ENCODE data around the gene OR4D5.

OR4D5 gene

DNA sequence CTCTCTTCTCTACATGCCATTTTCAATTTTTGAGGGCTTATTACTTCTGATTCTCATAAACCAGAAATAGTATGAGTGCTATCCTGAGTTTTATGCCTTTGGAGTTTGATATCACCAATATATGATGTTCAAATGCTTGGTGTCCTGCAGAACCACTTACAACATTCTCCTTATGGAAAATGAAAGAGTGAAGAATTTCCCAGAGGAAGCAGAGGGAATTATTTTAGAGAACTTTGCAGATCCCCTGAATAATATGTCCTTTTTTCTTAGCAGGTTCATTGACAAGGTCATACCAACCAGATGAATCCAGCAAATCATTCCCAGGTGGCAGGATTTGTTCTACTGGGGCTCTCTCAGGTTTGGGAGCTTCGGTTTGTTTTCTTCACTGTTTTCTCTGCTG lies at the start of gene OR4D5:
Gene OR4D5, plus strand, starts transcription at position 301 of the 400 bp plus-strand sequence. Its CDS starts 0 bp downstream, at position 301.
- H3K27ac ChIP-seq (ENCODE audit: low read length): no peak within 1 kb of the TSS
- H3K27me3 ChIP-seq (ENCODE audit: control insufficient read depth, insufficient read depth, low read length): no peaks in the 10 kb centered on the region
- no peak for DNase-seq (ENCODE audit: low read depth, low spot score)
- no peak within 1 kb of the TSS for H3K4me3 ChIP-seq (ENCODE audit: low read length)
- H3K9me3 ChIP-seq (ENCODE audit: control insufficient read depth, insufficient read depth, low read length): no peaks in the 10 kb centered on the region
- WGBS (ENCODE audit: insufficient coverage, insufficient read length): no CpG with 5 or more reads among the region's 1 CpG
- no peaks in the 10 kb centered on the region for H3K36me3 ChIP-seq (ENCODE audit: control insufficient read depth, insufficient read depth, low read length)
- H3K4me1 ChIP-seq (ENCODE audit: control insufficient read depth, insufficient read depth, low read length): no peaks in the 10 kb centered on the region

DNA sequence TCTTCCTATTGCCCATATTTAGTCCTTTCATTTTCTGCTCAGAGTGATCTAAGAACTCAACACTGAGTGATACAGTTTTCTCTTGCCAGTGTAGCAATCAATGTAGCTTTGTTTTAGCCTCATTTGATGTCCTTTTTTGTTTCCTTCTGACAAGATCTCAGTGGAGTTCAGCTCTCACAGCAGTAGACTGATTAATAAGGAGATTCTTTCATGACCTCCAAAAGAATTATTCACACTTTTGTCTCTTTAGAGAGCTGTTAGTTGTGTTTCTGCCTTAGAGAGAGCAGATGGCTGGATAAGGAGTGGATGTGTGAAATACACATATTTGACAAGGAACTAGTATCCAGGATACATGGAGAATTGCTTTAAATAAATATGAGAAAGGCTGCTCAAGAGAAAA lies 47.4 kb upstream of the OR4D5 start:
- Histone ChIP-seq H3K4me3 (ENCODE audit: low read length) (no peak overlapping the region), H3K27me3 (ENCODE audit: control insufficient read depth, insufficient read depth, low read length) (no peaks in the 10 kb centered on the region), H3K27ac (ENCODE audit: low read length) (no peak overlapping the region), H3K36me3 (ENCODE audit: control insufficient read depth, insufficient read depth, low read length) (no peaks in the 10 kb centered on the region), H3K9me3 (ENCODE audit: control insufficient read depth, insufficient read depth, low read length) (no peaks in the 10 kb centered on the region; the same call in 1 of the 2 replicates), H3K4me1 (ENCODE audit: control insufficient read depth, insufficient read depth, low read length) (no peaks in the 10 kb centered on the region)
- DNase-seq (ENCODE audit: low read depth, low spot score): no peak

DNA sequence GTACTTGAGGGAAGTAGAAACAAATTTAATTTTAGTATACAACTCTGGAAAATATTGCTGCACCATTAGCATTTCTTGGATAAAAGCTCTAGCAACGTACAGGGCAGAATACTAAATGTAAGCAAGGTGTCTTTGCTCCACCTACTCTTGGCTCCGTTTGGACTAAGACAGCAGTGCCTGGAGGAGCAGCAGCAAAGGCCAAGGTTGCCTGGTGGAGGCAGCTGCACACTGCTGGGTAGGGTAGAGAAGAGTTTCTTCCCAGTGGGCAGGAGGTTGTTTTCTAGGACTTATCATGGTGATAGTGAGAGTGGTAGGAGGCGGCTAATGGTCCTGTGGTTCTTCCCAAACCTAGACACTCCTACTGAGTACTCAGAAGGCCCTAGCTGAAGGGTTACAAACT lies 39.6 kb upstream of the OR4D5 start:
- WGBS (ENCODE audit: insufficient coverage, insufficient read length): no CpG with 5 or more reads among the region's 3 CpGs
- Histone ChIP-seq H3K4me3 (ENCODE audit: low read length) (no peak overlapping the region), H3K27ac (ENCODE audit: low read length) (no peak overlapping the region), H3K4me1 (ENCODE audit: control insufficient read depth, insufficient read depth, low read length) (no peaks in the 10 kb centered on the region), H3K36me3 (ENCODE audit: control insufficient read depth, insufficient read depth, low read length) (no peaks in the 10 kb centered on the region), H3K9me3 (ENCODE audit: control insufficient read depth, insufficient read depth, low read length) (no peaks in the 10 kb centered on the region), H3K27me3 (ENCODE audit: control insufficient read depth, insufficient read depth, low read length) (no peaks in the 10 kb centered on the region)
- DNase-seq (ENCODE audit: low read depth, low spot score): no peak

DNA sequence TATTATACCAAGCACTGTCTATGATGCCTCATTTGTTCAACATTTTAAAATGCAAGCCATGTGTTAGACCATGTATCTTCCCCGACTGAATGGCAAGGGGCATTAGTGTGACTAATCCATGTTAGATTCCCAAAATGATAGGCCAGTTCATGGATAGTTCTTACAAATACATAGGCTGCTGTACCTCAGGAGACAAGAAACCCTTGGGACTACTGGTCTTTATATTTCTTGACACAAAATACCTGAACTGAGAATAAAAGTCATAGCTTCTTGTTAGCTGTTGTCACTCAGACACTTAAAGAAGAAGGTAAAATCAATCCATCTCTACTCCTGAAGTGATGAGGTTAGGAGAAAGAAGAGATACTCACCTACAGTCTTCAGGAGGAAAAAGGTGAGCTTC lies 37.5 kb upstream of the OR4D5 start, which contains the start of gene OR8D4:
Gene OR8D4, plus strand, starts transcription at position 301 of the 400 bp plus-strand sequence. CDS start 4,265 bp downstream, outside the sequence.
- no peak for DNase-seq (ENCODE audit: low read depth, low spot score)
- Histone ChIP-seq H3K27ac (ENCODE audit: low read length) (no peak within 1 kb of the TSS), H3K36me3 (ENCODE audit: control insufficient read depth, insufficient read depth, low read length) (no peaks in the 10 kb centered on the region), H3K4me1 (ENCODE audit: control insufficient read depth, insufficient read depth, low read length) (no peaks in the 10 kb centered on the region), H3K27me3 (ENCODE audit: control insufficient read depth, insufficient read depth, low read length) (no peaks in the 10 kb centered on the region), H3K4me3 (ENCODE audit: low read length) (no peak within 1 kb of the TSS), H3K9me3 (ENCODE audit: control insufficient read depth, insufficient read depth, low read length) (no peaks in the 10 kb centered on the region)
- no CpG with 5 or more reads among the region's 1 CpG for WGBS (ENCODE audit: insufficient coverage, insufficient read length)

DNA sequence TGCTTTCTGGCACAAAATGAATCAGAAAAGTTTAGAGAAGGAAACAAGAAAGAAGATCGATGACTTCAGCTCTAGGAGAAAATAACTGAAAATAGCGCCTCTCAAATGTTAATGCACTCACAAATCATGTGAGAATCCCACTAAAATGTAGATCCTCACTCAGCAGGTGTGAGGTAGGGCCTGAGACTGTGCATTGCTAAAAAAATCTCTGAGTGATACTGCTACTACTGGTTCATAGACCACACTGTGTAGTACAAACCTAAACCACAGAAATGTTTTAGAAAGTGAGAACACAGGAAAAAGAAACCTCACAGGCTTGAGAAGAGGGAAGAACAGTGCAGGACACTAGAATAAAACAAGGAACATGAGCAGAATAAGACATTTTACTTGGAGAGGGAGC lies 35.5 kb upstream of the OR4D5 start:
- no CpG with 5 or more reads among the region's 2 CpGs for WGBS (ENCODE audit: insufficient coverage, insufficient read length)

DNA sequence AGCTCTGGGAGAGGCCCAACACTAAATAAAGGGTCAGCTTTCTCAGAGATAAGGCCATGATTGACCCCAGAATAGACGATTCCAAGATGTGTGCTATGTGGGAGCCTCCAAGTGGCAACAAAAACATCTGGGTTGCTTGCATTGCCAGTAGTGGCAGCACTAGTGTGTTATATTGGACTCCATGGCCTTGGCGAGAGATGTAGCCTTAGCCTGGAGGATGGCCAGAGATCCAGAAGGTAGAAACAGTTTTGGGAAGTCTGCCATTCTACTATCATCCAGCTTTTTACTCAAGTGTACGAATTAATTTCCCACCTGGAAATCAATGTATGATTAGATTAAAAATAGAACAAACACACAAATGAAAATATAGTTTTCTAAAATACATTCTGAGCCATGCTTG lies 34.5 kb upstream of the OR4D5 start:
- no peaks in the 10 kb centered on the region for H3K27me3 ChIP-seq (ENCODE audit: control insufficient read depth, insufficient read depth, low read length)
- no peak overlapping the region for H3K27ac ChIP-seq (ENCODE audit: low read length)
- no peak for DNase-seq (ENCODE audit: low read depth, low spot score)
- H3K4me3 ChIP-seq (ENCODE audit: low read length): no peak overlapping the region
- H3K36me3 ChIP-seq (ENCODE audit: control insufficient read depth, insufficient read depth, low read length): no peaks in the 10 kb centered on the region
- no peaks in the 10 kb centered on the region for H3K9me3 ChIP-seq (ENCODE audit: control insufficient read depth, insufficient read depth, low read length)
- WGBS (ENCODE audit: insufficient coverage, insufficient read length): no CpG with 5 or more reads among the region's 3 CpGs
- no peaks in the 10 kb centered on the region for H3K4me1 ChIP-seq (ENCODE audit: control insufficient read depth, insufficient read depth, low read length)

More for the DNA sequence above, 35.5 kb upstream of the OR4D5 start:
- Histone ChIP-seq H3K27me3 (ENCODE audit: control insufficient read depth, insufficient read depth, low read length) (no peaks in the 10 kb centered on the region), H3K36me3 (ENCODE audit: control insufficient read depth, insufficient read depth, low read length) (no peaks in the 10 kb centered on the region), H3K9me3 (ENCODE audit: control insufficient read depth, insufficient read depth, low read length) (no peaks in the 10 kb centered on the region), H3K4me1 (ENCODE audit: control insufficient read depth, insufficient read depth, low read length) (no peaks in the 10 kb centered on the region), H3K27ac (ENCODE audit: low read length) (no peak overlapping the region), H3K4me3 (ENCODE audit: low read length) (no peak overlapping the region)
- no peak for DNase-seq (ENCODE audit: low read depth, low spot score)

DNA sequence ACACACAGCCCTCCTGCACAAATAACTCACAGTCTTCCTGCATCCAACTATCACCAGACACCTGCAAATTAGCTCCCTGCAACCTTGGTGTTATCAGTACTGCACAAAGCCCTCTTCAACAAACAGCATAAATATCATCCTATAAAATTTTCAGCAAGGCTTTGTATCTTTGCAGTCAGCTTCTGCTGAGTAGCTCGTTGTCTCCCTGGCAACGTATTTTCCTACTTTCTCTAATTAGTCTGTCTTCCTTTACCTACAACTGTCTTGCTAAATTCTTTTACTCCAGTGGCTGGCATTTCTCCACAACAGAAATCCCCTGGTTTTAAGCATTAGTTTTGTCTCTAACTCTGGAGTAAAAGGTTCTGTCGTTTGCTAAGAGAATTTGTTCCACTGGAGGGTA lies 33.6 kb upstream of the OR4D5 start:
- no peak overlapping the region for H3K27ac ChIP-seq (ENCODE audit: low read length)
- no peaks in the 10 kb centered on the region for H3K27me3 ChIP-seq (ENCODE audit: control insufficient read depth, insufficient read depth, low read length)
- no peaks in the 10 kb centered on the region for H3K9me3 ChIP-seq (ENCODE audit: control insufficient read depth, insufficient read depth, low read length)
- H3K4me3 ChIP-seq (ENCODE audit: low read length): no peak overlapping the region
- DNase-seq (ENCODE audit: low read depth, low spot score): no peak
- WGBS (ENCODE audit: insufficient coverage, insufficient read length): no CpG with 5 or more reads among the region's 3 CpGs
- H3K36me3 ChIP-seq (ENCODE audit: control insufficient read depth, insufficient read depth, low read length): no peaks in the 10 kb centered on the region
- H3K4me1 ChIP-seq (ENCODE audit: control insufficient read depth, insufficient read depth, low read length): no peaks in the 10 kb centered on the region

DNA sequence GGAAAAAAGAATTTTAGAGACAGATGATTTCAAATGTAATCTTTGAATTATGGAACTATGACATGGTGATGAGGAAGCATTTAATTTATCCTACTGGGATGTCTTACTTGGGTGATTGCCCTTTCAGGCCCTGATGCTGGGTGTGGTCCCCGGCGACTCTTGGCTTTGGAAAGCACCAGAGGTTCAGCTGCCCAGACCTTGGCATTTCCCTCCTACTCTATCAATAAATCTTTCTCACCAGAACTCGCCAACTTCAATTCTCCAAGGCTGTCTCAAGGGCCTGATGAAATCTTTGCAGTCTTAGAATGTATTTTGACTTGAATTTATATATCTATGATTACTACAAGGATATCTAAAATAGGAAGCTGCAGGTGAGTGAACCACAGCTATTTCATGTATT lies 18.5 kb upstream of the OR4D5 start:
- Histone ChIP-seq H3K27me3 (ENCODE audit: control insufficient read depth, insufficient read depth, low read length) (no peaks in the 10 kb centered on the region), H3K4me3 (ENCODE audit: low read length) (no peak overlapping the region), H3K36me3 (ENCODE audit: control insufficient read depth, insufficient read depth, low read length) (no peaks in the 10 kb centered on the region), H3K4me1 (ENCODE audit: control insufficient read depth, insufficient read depth, low read length) (no peaks in the 10 kb centered on the region), H3K9me3 (ENCODE audit: control insufficient read depth, insufficient read depth, low read length) (no peaks in the 10 kb centered on the region), H3K27ac (ENCODE audit: low read length) (no peak overlapping the region)
- no peak for DNase-seq (ENCODE audit: low read depth, low spot score)
- WGBS (ENCODE audit: insufficient coverage, insufficient read length): no CpG with 5 or more reads among the region's 3 CpGs

DNA sequence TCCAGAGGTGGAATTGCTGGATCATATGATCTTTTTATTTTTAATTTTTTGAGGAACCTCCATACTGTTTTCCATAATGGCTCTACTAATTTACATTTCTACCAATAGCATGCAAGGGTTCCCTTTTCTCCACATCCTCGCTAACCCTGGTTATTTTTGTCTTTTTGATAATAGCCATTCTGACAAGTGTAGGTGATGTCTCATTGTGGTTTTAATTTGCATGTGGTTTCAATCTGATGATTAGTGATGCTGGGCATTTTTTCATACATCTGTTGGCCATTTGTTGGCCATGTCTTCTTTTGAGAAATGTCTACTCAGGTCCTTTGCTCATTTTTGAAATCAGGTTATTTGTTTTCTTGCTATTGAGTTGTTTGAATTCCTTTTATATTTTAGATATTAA lies 15.4 kb upstream of the OR4D5 start:
- H3K27me3 ChIP-seq (ENCODE audit: control insufficient read depth, insufficient read depth, low read length): no peaks in the 10 kb centered on the region
- DNase-seq (ENCODE audit: low read depth, low spot score): no peak
- H3K36me3 ChIP-seq (ENCODE audit: control insufficient read depth, insufficient read depth, low read length): no peaks in the 10 kb centered on the region
- no CpG with 5 or more reads among the region's 1 CpG for WGBS (ENCODE audit: insufficient coverage, insufficient read length)
- no peak overlapping the region for H3K27ac ChIP-seq (ENCODE audit: low read length)
- no peaks in the 10 kb centered on the region for H3K4me1 ChIP-seq (ENCODE audit: control insufficient read depth, insufficient read depth, low read length)
- H3K4me3 ChIP-seq (ENCODE audit: low read length): no peak overlapping the region
- H3K9me3 ChIP-seq (ENCODE audit: control insufficient read depth, insufficient read depth, low read length): no peaks in the 10 kb centered on the region

DNA sequence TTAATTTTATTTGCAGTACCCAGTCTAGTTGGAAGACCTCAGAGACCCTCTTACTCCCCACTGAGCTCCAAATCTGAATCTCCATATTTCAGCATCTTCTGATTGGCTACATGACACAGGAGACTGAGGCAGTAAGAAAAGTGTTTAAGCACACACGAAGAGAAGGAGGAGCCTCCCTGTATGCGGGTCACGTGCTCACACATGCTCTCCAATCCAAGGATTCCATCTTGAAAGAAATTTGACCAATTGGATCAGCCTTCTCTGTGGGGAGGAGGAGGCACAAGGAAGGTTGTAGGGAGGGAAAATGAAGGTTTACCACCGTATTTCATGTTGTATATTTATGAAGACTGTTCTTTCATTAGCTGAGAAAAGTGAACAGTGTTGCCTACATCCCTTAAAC lies 3.0 kb downstream of the OR4D5 start:
- Histone ChIP-seq H3K27ac (ENCODE audit: low read length) (no peak overlapping the region), H3K36me3 (ENCODE audit: control insufficient read depth, insufficient read depth, low read length) (no peaks in the 10 kb centered on the region), H3K4me1 (ENCODE audit: control insufficient read depth, insufficient read depth, low read length) (no peaks in the 10 kb centered on the region), H3K27me3 (ENCODE audit: control insufficient read depth, insufficient read depth, low read length) (no peaks in the 10 kb centered on the region), H3K9me3 (ENCODE audit: control insufficient read depth, insufficient read depth, low read length) (no peaks in the 10 kb centered on the region), H3K4me3 (ENCODE audit: low read length) (no peak overlapping the region)
- no peak for DNase-seq (ENCODE audit: low read depth, low spot score)
- no CpG with 5 or more reads among the region's 4 CpGs for WGBS (ENCODE audit: insufficient coverage, insufficient read length)

DNA sequence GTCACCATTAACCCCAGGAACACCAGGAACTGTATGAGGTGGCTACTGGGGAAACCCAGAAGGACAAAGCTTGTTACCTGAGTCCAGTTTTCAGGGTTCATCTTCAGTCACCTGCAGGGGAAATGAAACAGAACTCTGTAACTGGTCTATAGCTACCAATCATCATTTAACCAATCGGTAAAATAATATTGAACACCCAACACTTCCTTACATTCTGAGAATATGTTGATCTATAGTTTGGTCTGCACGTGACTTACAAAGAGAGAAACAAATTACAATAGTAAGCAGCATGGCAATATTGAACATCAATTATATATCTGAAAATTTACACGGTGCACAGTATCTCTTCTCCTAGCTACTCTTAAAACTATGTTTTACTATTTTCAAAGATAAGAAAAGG lies 4.3 kb downstream of the OR4D5 start, which contains the start of gene OR6T1:
Gene OR6T1, minus strand, starts transcription at position 101 of the 400 bp plus-strand sequence. Its CDS starts 0 bp downstream, at position 101.
- Histone ChIP-seq H3K4me1 (ENCODE audit: control insufficient read depth, insufficient read depth, low read length) (no peaks in the 10 kb centered on the region), H3K4me3 (ENCODE audit: low read length) (no peak within 1 kb of the TSS), H3K27me3 (ENCODE audit: control insufficient read depth, insufficient read depth, low read length) (no peaks in the 10 kb centered on the region), H3K36me3 (ENCODE audit: control insufficient read depth, insufficient read depth, low read length) (no peaks in the 10 kb centered on the region), H3K27ac (ENCODE audit: low read length) (no peak within 1 kb of the TSS), H3K9me3 (ENCODE audit: control insufficient read depth, insufficient read depth, low read length) (no peaks in the 10 kb centered on the region)
- no CpG with 5 or more reads among the region's 3 CpGs for WGBS (ENCODE audit: insufficient coverage, insufficient read length)
- DNase-seq (ENCODE audit: low read depth, low spot score): no peak
